GM12872 (cell line): ENCODE results near the gene RASSF6.

Experiments used
- TF ChIP-seq, protein P1 (sequence below): IDR thresholded peaks from 3 replicates; pipeline ENCODE4 v1.5.1; 2011; ENCODE audit warnings: low read depth, mild to moderate bottlenecking, low read length, moderate library complexity; ENCODE audit not compliant: insufficient read depth

RASSF6 gene

DNA sequence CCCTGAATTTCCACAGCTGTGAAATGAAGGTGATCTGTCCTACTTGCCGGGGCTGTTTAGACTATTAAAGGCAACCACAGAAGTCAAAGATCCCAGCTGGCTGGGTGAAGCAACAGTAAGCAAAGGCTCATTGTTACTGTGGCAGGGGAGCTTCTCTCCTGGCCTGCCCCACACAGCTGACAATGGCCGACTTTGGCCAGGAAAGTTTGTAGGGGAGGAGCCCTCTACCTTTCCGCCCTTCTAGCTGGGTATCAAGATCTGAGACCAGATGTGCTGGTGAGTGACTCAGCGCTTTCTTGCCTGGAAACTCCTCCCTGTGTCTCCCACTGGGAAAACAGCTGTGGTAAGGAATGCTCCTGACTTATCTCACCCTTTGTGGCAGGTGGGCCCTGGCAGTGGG, 21.1 kb downstream of the RASSF6 start:
- TF ChIP-seq, protein P1, sequence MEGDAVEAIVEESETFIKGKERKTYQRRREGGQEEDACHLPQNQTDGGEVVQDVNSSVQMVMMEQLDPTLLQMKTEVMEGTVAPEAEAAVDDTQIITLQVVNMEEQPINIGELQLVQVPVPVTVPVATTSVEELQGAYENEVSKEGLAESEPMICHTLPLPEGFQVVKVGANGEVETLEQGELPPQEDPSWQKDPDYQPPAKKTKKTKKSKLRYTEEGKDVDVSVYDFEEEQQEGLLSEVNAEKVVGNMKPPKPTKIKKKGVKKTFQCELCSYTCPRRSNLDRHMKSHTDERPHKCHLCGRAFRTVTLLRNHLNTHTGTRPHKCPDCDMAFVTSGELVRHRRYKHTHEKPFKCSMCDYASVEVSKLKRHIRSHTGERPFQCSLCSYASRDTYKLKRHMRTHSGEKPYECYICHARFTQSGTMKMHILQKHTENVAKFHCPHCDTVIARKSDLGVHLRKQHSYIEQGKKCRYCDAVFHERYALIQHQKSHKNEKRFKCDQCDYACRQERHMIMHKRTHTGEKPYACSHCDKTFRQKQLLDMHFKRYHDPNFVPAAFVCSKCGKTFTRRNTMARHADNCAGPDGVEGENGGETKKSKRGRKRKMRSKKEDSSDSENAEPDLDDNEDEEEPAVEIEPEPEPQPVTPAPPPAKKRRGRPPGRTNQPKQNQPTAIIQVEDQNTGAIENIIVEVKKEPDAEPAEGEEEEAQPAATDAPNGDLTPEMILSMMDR = no peak

DNA sequence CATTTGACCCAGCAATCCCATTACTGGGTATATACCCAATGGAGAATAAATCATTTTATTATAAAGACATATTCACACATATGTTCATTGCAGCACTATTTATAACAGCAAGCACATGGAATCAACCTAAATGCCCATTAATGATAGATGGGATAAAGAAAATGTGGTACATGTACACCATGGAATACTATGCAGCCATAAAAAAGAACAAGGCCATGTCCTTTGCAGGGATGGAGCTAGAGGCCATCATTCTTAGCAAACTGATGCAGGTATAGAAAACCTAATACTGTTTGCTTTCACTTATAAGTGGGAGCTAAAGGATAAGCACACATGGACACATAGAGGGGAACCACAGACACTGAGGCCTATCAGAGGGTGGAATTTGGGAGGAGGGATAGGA, 22.6 kb downstream of the RASSF6 start:
- TF ChIP-seq, protein P1 = no peak

DNA sequence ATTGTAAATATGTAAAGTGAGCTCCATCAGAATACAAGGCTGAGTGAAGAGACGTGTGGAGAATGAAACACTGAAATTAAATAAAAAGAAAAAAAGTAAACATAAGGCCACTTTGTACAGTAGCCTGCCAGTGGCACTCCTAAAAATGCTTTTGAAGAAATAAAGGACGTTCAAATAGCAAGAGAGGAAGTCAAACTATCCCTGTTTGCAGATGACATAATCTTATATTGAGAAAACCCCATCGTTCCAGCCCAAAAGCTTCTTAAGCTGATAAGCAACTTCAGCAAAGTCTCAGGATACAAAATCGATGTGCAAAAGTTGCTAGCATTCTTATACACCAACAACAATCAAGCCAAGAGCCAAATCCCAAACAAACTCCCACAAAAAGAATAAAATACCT, 24.2 kb downstream of the RASSF6 start:
- TF ChIP-seq, protein P1 = no peak

DNA sequence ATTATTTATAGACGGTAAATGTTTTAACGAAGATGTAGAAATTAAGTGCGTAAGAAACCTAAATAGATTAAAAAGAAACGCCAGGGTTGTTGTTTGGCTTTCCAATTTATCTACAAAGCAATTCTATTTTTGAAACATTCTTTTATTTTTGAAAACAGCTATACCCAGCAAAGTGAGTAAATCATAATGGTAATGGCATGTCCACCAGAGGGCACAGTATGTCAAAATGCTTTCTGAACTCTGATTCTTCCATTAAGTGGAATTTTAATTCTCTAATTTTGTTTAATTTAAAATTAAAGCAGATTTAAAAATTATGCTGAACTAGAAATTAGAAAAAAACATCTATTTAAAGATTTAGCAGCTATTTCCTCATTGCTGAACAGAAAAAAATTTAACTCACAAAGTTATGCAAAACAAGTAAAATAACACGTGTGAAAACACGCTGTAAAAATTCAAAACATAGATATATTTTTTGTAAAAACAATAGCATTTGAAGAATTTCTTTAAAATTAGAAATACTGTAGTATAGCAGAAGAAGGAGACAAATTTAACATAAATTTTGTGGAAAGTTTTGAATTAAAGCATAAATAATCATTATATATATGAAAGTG, 26.5 kb downstream of the RASSF6 start:
- TF ChIP-seq, protein P1 = peak; percentile 52; the same call in 2 of the 3 replicates

DNA sequence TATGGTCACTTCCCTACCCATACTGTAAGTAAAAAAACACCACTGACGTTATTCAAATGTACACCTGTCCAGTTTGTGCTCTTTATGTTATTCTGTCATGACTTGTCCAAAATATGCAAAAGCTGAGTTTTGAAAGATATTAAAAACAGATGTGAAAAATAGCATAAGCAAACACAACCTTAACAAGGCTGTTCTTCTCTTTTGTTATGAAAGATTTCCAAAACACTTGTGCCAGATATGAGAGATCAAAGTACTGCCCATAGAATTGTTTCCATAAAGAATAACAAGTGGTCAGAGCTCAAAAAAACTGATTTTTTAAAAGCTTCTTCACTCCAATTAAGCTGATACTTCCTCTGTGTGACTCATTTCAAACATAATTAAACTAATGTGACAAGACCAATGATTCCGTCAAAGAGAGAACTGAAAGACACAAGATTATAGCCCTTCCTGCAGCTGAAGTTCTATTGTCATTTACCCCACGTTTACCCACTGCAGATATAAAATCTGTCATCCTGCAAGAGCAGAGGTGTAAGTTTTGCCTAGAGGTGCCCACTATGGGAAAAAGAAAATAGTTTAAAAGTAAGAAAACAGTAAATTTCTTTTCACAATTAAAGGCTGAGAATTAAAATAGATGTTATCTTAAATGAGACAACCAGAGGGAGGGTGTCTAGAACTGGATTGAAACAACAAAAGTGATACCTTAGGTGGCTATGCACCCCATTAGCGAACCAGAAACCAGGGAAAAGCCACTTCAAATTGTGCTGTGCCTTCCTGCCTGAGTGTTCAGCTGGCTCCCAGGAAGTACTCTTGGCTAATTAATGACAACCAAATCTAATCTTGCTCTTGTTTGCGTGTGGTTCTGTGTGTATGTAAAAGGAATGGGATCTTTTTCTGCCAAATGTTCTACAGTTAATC, 30.1 kb downstream of the RASSF6 start:
- TF ChIP-seq, protein P1 = no peak

DNA sequence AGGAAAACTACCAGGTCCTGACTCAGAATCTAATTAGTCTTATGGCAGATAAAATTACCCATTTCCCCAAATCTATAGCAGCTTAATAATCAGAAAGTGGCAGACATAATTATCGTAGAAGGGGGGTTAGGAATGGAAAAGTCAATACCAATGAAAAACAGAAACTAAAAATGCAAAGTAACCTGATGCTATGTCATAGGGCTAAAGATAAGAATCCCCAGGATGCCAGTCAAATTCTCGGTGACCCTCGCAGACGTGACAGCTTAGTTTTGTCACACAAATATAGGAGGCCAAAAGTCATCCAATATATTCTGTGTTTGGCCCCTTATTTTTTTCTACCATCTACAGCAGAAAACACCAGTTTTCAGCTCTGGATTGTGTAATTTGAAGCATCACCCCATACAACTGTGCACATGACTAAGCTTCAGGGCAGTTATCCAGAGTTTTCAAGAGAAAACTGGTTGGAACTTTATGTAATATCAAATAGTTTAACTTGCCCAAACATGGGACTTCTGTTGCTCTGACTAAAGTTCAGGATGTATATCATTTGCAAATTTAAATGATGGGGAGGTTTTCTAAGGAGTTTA, 30.9 kb downstream of the RASSF6 start:
- TF ChIP-seq, protein P1 = no peak

DNA sequence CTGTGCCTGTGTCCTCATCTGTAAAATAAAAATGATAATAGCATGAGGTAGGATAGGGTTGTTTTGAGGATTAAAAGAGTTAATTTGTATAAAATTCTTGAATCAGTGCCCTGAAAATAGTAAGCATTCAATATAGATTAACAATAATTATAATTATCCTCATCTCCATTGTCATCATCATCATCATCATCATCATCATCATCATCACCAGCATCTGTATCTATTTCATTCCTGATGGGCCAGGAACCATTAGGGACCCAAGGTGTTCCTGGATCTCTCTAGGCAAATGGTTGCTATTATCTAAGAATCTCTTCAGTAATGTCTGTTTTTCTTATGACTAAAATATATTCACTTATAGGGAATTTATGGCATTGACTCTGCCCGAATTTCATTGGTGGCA, 31.6 kb downstream of the RASSF6 start:
- TF ChIP-seq, protein P1 = no peak
